Measurements from ENCODE around the gene NID1.

DNA sequence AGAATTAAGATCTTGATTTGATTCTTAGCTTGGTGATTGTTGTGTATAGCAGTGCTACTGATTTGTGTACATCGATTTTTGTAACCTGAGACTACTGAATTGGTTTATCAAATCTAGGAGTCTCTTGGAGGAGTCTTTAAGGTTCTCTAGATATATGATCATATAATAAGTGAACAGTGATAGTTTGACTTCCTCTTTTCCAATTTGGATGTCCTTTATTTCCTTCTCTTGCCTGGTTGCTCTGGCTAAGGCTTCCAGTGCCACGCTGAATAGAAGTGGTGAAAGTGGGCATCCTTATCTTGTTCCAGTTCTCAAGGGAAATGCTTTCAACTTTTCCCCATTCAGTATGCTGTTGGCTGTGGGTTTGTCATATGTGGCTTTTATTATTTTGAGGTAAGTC lies 136.7 kb downstream of the NID1 start:
- TF ChIP-seq, protein P1, sequence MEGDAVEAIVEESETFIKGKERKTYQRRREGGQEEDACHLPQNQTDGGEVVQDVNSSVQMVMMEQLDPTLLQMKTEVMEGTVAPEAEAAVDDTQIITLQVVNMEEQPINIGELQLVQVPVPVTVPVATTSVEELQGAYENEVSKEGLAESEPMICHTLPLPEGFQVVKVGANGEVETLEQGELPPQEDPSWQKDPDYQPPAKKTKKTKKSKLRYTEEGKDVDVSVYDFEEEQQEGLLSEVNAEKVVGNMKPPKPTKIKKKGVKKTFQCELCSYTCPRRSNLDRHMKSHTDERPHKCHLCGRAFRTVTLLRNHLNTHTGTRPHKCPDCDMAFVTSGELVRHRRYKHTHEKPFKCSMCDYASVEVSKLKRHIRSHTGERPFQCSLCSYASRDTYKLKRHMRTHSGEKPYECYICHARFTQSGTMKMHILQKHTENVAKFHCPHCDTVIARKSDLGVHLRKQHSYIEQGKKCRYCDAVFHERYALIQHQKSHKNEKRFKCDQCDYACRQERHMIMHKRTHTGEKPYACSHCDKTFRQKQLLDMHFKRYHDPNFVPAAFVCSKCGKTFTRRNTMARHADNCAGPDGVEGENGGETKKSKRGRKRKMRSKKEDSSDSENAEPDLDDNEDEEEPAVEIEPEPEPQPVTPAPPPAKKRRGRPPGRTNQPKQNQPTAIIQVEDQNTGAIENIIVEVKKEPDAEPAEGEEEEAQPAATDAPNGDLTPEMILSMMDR (IDR thresholded peaks at IDR 0.05), result no peak
- TF ChIP-seq POLR2A (IDR thresholded peaks at IDR 0.05), result no peak
